Mucosa of rectum (tissue), 2 donors: ENCODE results near the gene SF3A2.

Experiments
- H3K27ac ChIP-seq, 2 donors: one replicate each; pipeline ENCODE4 v1.7.0; 2013; ENCODE audit warnings: inconsistent platforms in 2 of 2, low read depth in 2 of 2, low read length in 2 of 2
- H3K27me3 ChIP-seq, 2 donors: one replicate each; pipeline ENCODE4 v1.7.0; 2013; ENCODE audit warnings: low read length in 2 of 2; ENCODE audit not compliant: control insufficient read depth in 2 of 2, insufficient read depth in 2 of 2
- H3K36me3 ChIP-seq, 2 donors: one replicate each; pipeline ENCODE4 v1.7.0; 2013; ENCODE audit warnings: low read length in 2 of 2; ENCODE audit not compliant: control insufficient read depth in 2 of 2, insufficient read depth in 2 of 2
- H3K4me1 ChIP-seq, 2 donors: one replicate each; pipeline ENCODE4 v1.7.0; 2013; ENCODE audit warnings: low read length in 2 of 2, mild to moderate bottlenecking in 1 of 2; ENCODE audit not compliant: control insufficient read depth in 2 of 2, insufficient read depth in 2 of 2
- H3K4me3 ChIP-seq, 2 donors: one replicate each; pipeline ENCODE4 v1.7.0; 2013; ENCODE audit warnings: low read length in 2 of 2
- H3K9ac ChIP-seq, 2 donors: one replicate each; pipeline ENCODE4 v1.7.0; 2013; ENCODE audit warnings: low read length in 2 of 2, low read depth in 1 of 2, mild to moderate bottlenecking in 1 of 2
- H3K9me3 ChIP-seq, 2 donors: one replicate each; pipeline ENCODE4 v1.7.0; 2013; ENCODE audit warnings: low read length in 2 of 2; ENCODE audit not compliant: control insufficient read depth in 2 of 2
- donor health status: healthy.
- donor health status: Normal muscosa, but diverticular disease.

SF3A2 gene

GRCh38 chr19:2291185-2291751 is 54.6 kb downstream of the SF3A2 start:
- Histone ChIP-seq H3K4me1 (peaks cover 0 to 17% of the 10 kb centered on the region in 2 donors), H3K4me3 (peak overlapping the region in 1 of 2 donors; percentile 64), H3K9ac (no peak overlapping the region), H3K27me3 (peaks cover 30 to 57% of the 10 kb centered on the region in 2 donors), H3K9me3 (no peaks in the 10 kb centered on the region), H3K27ac (peak overlapping the region in 1 of 2 donors; percentile 76), H3K36me3 (no peaks in the 10 kb centered on the region)

DNA sequence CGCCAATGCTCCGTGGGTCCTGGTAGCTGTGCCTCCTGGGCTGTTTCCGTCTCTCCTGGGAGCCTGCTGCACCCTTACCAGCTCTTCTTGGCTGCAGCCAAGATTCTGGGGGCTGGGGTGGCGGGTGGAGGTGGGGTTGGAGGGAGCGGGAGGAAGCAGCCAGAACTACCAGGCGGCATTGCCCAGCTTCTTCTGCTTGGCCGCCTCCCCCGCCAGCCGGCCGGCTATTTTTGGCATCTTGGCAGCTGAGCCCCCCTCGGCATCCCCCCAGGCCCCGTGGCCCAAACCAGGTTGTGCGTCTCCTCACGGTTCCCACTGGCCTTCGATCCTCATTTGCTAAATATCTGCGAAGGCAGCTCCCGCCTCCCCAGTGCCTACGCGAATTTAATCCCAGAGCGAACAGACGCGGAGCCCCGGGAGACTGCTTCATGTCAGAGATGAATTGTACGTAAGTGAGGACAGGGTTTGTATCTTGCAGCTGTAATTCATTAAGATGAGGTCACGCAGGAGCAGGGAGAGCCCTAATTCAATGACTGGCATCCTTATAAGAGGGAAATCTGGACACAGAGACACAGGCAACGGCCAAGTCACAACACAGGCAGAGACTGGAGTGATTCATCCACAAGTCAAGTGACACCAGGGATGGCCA is 58.2 kb downstream of the SF3A2 start:
- Histone ChIP-seq H3K4me3 (no peak overlapping the region), H3K9me3 (no peaks in the 10 kb centered on the region), H3K27me3 (peaks cover 15 to 37% of the 10 kb centered on the region in 2 donors), H3K9ac (no peak overlapping the region), H3K27ac (no peak overlapping the region), H3K4me1 (peaks cover 0 to 12% of the 10 kb centered on the region in 2 donors), H3K36me3 (no peaks in the 10 kb centered on the region)

GRCh38 chr19:2296141-2296540 is 59.5 kb downstream of the SF3A2 start:
- Histone ChIP-seq H3K9ac (no peak overlapping the region), H3K4me1 (peaks cover 0 to 8% of the 10 kb centered on the region in 2 donors), H3K27me3 (peaks cover 13 to 28% of the 10 kb centered on the region in 2 donors), H3K9me3 (no peaks in the 10 kb centered on the region), H3K36me3 (no peaks in the 10 kb centered on the region), H3K4me3 (no peak overlapping the region), H3K27ac (no peak overlapping the region)
